Uterus (tissue), 2 donors: ENCODE measurements around the gene METTL4.

Experiments used
- CTCF ChIP-seq, 4 experiments: fragments of 200-600 bp in 2 of 4; fragments of 450-650 bp in 2 of 4; sonication (generic) in 2 of 4; IDR thresholded peaks; one replicate each; pipeline ENCODE4 v1.5.1; 2016 to 2019; ENCODE audit warnings: antibody characterized with exemption in 4 of 4, mild to moderate bottlenecking in 2 of 4, moderate library complexity in 1 of 4
- POLR2A ChIP-seq, 2 donors: fragments of 450-650 bp; IDR thresholded peaks; one replicate each; pipeline ENCODE4 v1.6.1; 2016; ENCODE audit warnings: antibody characterized with exemption in 2 of 2, mild to moderate bottlenecking in 1 of 2, moderate library complexity in 1 of 2

- TF ChIP-seq CTCF (IDR thresholded peaks at IDR 0.05): no peak
- TF ChIP-seq POLR2A (IDR thresholded peaks at IDR 0.05): peak in 1 of 2 donors; percentile 58
Observed at GRCh38 chr18:2571200-2572170, at the start of gene METTL4, which contains the start of gene NDC80.
